GDM1 (cell line): Measurements from ENCODE around the gene FOXF1.
A peak's percentile ranks its signal among the peaks of the same experiment; 100 is the strongest.

Experiments used
- DNase-seq: peaks from one replicate; lab custom pipeline; 2025; lab: John Stamatoyannopoulos, UW

Gene FOXF1

GRCh38 chr16:86534779-86535615 lies 24.7 kb downstream of the FOXF1 start:
- no peak for DNase-seq

- no peak for DNase-seq
Measured at GRCh38 chr16:86536621-86537020, 26.3 kb downstream of the FOXF1 start.

- no peak for DNase-seq
Measured at GRCh38 chr16:86537486-86537885, 27.2 kb downstream of the FOXF1 start.

- no peak for DNase-seq
Measured at GRCh38 chr16:86538196-86538780, 28.0 kb downstream of the FOXF1 start.

GRCh38 chr16:86540894-86541293 lies 30.6 kb downstream of the FOXF1 start:
- no peak for DNase-seq

- no peak for DNase-seq
Measured at GRCh38 chr16:86541560-86541959, 31.2 kb downstream of the FOXF1 start.

- no peak for DNase-seq
Measured at GRCh38 chr16:86542756-86543750, 32.7 kb downstream of the FOXF1 start.

GRCh38 chr16:86545481-86545880 lies 35.2 kb downstream of the FOXF1 start:
- DNase-seq, result no peak

- DNase-seq, result no peak
Measured at GRCh38 chr16:86545954-86546637, 35.8 kb downstream of the FOXF1 start.

GRCh38 chr16:86546638-86547013 lies 36.3 kb downstream of the FOXF1 start:
- no peak for DNase-seq

GRCh38 chr16:86547286-86547685 lies 37.0 kb downstream of the FOXF1 start:
- no peak for DNase-seq

- DNase-seq, result no peak
Measured at GRCh38 chr16:86549076-86549892, 39.0 kb downstream of the FOXF1 start.

GRCh38 chr16:86549893-86550190 lies 39.5 kb downstream of the FOXF1 start:
- no peak for DNase-seq

GRCh38 chr16:86550281-86550680 lies 40.0 kb downstream of the FOXF1 start:
- DNase-seq, result no peak

- no peak for DNase-seq
Measured at GRCh38 chr16:86553356-86553755, 43.0 kb downstream of the FOXF1 start.

GRCh38 chr16:86554599-86554916 lies 44.2 kb downstream of the FOXF1 start:
- no peak for DNase-seq

GRCh38 chr16:86554917-86555703 lies 44.8 kb downstream of the FOXF1 start, which contains the start of gene MTHFSD:
TSS of gene MTHFSD (minus strand) at chr16:86555235. CDS start at chr16:86555184, 51 bp downstream.
- peak; percentile 61 for DNase-seq

- no peak for DNase-seq
Measured at GRCh38 chr16:86555704-86556075, 45.4 kb downstream of the FOXF1 start.

GRCh38 chr16:86556576-86556975 lies 46.2 kb downstream of the FOXF1 start:
- DNase-seq, result no peak

- no peak for DNase-seq
Measured at GRCh38 chr16:86557587-86557986, 47.3 kb downstream of the FOXF1 start.
